GM12864 (cell line): ENCODE results near the gene LGI4.

ENCODE experiments used
- DNase-seq: peaks from one replicate; pipeline ENCODE4 v3.0.0-alpha.2; 2011; ENCODE audit warnings: low read depth
- H3K4me3 ChIP-seq: 2 replicates; pipeline ENCODE4 v1.5.1; 2011; ENCODE audit warnings: mild to moderate bottlenecking, low read depth, low read length, control low read depth
- CTCF ChIP-seq: IDR thresholded peaks from 2 replicates; pipeline ENCODE4 v1.5.1; 2011; ENCODE audit warnings: low read depth, mild to moderate bottlenecking, moderate library complexity, low read length, control low read depth, inconsistent platforms; ENCODE audit errors: missing control alignments

The LGI4 gene

GRCh38 chr19:35116072-35116801, 18.6 kb downstream of the LGI4 start:
- no peak for TF ChIP-seq CTCF
- H3K4me3 ChIP-seq, result no peak overlapping the region
- no peak for DNase-seq

GRCh38 chr19:35115177-35115951, 19.5 kb downstream of the LGI4 start, which contains the start of gene FXYD3:
TSS of gene FXYD3 (plus strand) at chr19:35115823. CDS start at chr19:35119377, 3,554 bp downstream.
- no peak for TF ChIP-seq CTCF
- H3K4me3 ChIP-seq, result no peak within 1 kb of the TSS
- DNase-seq, result no peak

GRCh38 chr19:35114353-35115176, 20.3 kb downstream of the LGI4 start:
- DNase-seq, result no peak
- H3K4me3 ChIP-seq, result no peak overlapping the region
- TF ChIP-seq CTCF, result peak; percentile 100

DNA sequence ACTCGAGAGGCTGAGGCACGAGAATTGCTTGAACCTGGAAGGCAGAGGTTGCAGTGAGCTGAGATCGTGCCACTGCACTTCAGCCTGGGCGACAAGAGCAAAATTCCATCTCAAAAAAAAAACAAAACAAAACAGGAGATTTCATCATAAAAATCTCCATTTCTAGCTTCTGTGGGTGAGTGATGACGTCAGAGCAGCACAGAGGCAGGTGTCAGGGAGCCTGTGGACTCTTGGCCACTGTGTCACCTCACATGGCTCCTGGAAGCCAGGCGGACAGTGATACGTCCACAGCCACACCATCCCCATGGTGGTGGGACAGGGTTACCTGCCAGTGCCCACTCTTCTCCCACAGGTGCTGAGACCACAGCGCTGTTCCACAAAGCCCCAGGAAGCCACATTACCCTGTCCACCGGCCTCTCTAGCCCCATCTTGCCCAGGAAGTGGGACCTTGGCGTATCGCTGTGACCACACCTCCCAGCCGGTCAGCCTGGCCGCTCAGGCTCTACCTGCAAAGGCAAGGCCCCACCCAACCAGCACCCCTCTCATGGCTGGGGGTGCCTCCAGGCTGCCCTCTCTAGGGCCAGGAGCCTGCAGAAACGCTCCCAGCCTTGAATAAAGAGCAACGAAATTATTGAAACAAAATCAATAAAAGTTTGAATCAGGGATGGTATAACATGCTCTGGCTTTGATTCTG, 21.7 kb downstream of the LGI4 start:
- no peak for DNase-seq
- TF ChIP-seq CTCF, result no peak
- no peak overlapping the region for H3K4me3 ChIP-seq

DNA sequence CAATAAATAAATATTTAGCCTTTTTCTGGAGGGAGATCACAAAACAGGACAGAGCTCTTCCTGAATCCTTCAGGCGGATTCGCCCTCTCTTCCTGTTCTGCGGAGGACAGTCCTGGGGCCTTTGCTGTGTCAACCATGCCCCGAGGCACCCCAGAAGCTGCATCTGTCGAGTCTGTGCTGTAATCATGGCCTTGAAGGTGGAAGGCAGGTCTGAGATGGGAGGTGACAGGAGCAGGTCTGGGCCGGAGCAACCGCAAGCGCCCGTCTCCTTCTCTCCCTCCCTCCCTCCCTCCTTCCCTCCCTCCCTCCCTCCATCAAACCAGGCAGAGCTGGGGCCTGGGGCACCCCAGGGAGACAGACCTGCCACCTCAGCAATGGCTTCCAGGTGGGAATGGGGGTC, 23.9 kb downstream of the LGI4 start:
- no peak for DNase-seq
- TF ChIP-seq CTCF, result no peak
- no peak overlapping the region for H3K4me3 ChIP-seq

GRCh38 chr19:35109395-35110112, 25.3 kb downstream of the LGI4 start:
- no peak overlapping the region for H3K4me3 ChIP-seq
- no peak for DNase-seq
- TF ChIP-seq CTCF, result no peak
